Osteoblast (primary cell): ENCODE data around the gene TMPRSS11E. TPM values are rescaled to one million over a fixed set of nuclear protein-coding genes. Genes with fewer than 3 reads are reported as not detected.
"Not testable (repeated sequence)": the region's sequence is repeated elsewhere in the genome, so short reads cannot be mapped to it uniquely, and the experiment has no call there.

ENCODE experiments used
- DNase-seq: peaks from one replicate; pipeline ENCODE4 v3.0.0; 2011; ENCODE audit warnings: low spot score, mixed read lengths; ENCODE audit not compliant: insufficient read length; ENCODE audit errors: missing footprints
- H2AFZ ChIP-seq: 2 replicates; pipeline ENCODE4 v1.6.0; 2011; ENCODE audit warnings: mild to moderate bottlenecking, low read length
- H3K27ac ChIP-seq: 2 replicates; pipeline ENCODE4 v1.5.1; 2011; ENCODE audit warnings: mild to moderate bottlenecking, low read depth, low read length, moderate library complexity
- H3K27me3 ChIP-seq: 2 replicates; pipeline ENCODE4 v1.6.0; 2012; ENCODE audit warnings: mild to moderate bottlenecking, control low read depth, inconsistent platforms, low read length, moderate library complexity; ENCODE audit not compliant: insufficient read depth
- H3K36me3 ChIP-seq: 2 replicates; pipeline ENCODE4 v1.5.1; 2011; ENCODE audit warnings: mild to moderate bottlenecking, low read length, control low read depth, moderate library complexity; ENCODE audit not compliant: insufficient read depth
- H3K4me1 ChIP-seq: 2 replicates; pipeline ENCODE4 v1.5.1; 2011; ENCODE audit warnings: mild to moderate bottlenecking, low read length, control low read depth, moderate library complexity; ENCODE audit not compliant: insufficient read depth
- H3K4me2 ChIP-seq: 2 replicates; pipeline ENCODE4 v1.6.0; 2011; ENCODE audit warnings: mild to moderate bottlenecking, low read length; ENCODE audit not compliant: insufficient read depth
- H3K4me3 ChIP-seq: fragments of 200-600 bp; sonication (generic); 3 replicates; pipeline ENCODE4 v1.5.1; 2012; ENCODE audit warnings: mild to moderate bottlenecking, low read length, inconsistent platforms; ENCODE audit not compliant: insufficient read depth
- H3K79me2 ChIP-seq: 2 replicates; pipeline ENCODE4 v1.6.0; 2012; ENCODE audit warnings: mild to moderate bottlenecking, low read length, control low read depth, inconsistent platforms; ENCODE audit not compliant: insufficient read depth
- H3K9me3 ChIP-seq: 2 replicates; pipeline ENCODE4 v1.5.1; 2011; ENCODE audit warnings: low read depth, low read length, control low read depth
- H4K20me1 ChIP-seq: 2 replicates; pipeline ENCODE4 v1.6.0; 2012; ENCODE audit warnings: mild to moderate bottlenecking, low read length, control low read depth; ENCODE audit not compliant: insufficient read depth
- total RNA-seq: library from RNA; depleted of rRNA; stranded (reverse); fragments of >200 nt; gene quantifications from 2 replicates; pipeline ENCODE4 v1.2.3, GENCODE V29; 2012
- TF ChIP-seq, protein P1 (sequence below): IDR thresholded peaks from 2 replicates; pipeline ENCODE4 v1.5.1; 2011; ENCODE audit warnings: mild to moderate bottlenecking, low read depth, low read length, moderate library complexity; ENCODE audit errors: extremely low read depth

Gene TMPRSS11E
- total RNA-seq, 1 donor = not detected

DNA sequence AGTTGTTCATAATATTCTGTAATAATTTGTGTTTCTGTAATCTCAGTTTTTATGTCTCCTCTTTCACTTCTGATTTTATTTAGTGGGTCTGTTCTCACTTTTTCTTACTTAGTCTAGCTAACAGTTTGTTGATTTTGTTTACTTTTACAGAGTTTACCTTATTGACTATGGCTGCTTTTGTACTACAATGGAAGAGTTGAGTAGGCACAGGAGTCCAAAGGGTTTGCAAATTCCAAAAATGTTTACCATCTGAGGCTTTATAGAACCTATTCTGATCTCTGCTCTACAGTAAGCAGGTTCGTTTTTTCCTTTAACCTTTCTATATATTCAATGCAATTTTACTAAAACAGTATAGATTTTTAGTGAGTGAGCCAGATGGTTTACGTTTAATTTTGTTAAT lies 73.7 kb downstream of the TMPRSS11E start:
- no peak overlapping the region for H3K4me2 ChIP-seq
- H3K27me3 ChIP-seq = no peaks in the 10 kb centered on the region
- no peak overlapping the region for H2AFZ ChIP-seq
- no peaks in the 10 kb centered on the region for H3K79me2 ChIP-seq
- no peak overlapping the region for H3K27ac ChIP-seq
- H3K9me3 ChIP-seq = no peaks in the 10 kb centered on the region
- DNase-seq = no peak
- H3K36me3 ChIP-seq = no peaks in the 10 kb centered on the region
- TF ChIP-seq, protein P1, sequence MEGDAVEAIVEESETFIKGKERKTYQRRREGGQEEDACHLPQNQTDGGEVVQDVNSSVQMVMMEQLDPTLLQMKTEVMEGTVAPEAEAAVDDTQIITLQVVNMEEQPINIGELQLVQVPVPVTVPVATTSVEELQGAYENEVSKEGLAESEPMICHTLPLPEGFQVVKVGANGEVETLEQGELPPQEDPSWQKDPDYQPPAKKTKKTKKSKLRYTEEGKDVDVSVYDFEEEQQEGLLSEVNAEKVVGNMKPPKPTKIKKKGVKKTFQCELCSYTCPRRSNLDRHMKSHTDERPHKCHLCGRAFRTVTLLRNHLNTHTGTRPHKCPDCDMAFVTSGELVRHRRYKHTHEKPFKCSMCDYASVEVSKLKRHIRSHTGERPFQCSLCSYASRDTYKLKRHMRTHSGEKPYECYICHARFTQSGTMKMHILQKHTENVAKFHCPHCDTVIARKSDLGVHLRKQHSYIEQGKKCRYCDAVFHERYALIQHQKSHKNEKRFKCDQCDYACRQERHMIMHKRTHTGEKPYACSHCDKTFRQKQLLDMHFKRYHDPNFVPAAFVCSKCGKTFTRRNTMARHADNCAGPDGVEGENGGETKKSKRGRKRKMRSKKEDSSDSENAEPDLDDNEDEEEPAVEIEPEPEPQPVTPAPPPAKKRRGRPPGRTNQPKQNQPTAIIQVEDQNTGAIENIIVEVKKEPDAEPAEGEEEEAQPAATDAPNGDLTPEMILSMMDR = no peak
- H3K4me1 ChIP-seq = no peaks in the 10 kb centered on the region
- no peaks in the 10 kb centered on the region for H4K20me1 ChIP-seq
- no peak overlapping the region for H3K4me3 ChIP-seq

DNA sequence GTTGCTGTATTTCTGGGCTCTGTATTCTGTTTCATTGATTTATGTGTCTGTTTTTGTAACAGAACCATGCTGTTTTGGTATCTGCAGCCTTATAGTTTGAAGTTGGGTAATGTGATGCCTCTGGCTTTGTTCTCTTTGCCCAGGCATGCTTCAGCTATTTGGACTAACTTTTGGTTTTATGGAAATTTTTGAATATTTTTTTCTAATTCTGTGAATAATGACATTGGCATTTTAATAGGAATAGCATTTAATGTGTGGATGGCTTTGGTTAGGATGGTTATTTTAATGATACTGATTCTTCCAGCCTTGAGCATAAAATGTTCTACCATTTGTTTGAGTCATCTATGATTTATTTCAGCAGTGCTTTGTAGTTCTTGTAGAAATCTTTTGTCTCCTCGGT lies 75.0 kb downstream of the TMPRSS11E start:
- DNase-seq, H3K4me1 ChIP-seq, H3K4me2 ChIP-seq, H2AFZ ChIP-seq, H3K27me3 ChIP-seq, H3K9me3 ChIP-seq, H3K79me2 ChIP-seq, H3K36me3 ChIP-seq, H3K27ac ChIP-seq, H3K4me3 ChIP-seq, H4K20me1 ChIP-seq: not testable (repeated sequence)

DNA sequence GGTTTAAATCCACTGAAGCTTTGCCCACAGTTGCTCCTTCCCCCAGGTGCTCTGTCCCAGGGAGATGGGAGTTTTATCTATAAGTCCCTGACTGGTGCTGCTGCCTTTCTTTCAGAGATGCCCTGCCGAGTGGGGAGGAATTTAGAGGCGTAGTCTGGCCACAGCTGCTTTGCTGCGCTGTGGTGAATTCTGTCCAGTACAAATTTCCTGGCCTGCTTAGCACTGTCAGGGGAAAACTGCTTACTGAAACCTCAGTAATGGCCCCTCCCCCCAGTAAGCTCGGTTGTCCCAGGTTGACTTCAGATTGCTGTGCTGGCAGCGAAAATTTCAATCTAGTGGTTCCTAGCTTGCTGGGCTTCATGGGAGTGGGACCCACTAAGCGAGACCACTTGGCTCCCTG lies 88.7 kb downstream of the TMPRSS11E start:
- H3K36me3 ChIP-seq = no peaks in the 10 kb centered on the region
- DNase-seq = no peak
- H3K27me3 ChIP-seq = no peaks in the 10 kb centered on the region
- H3K4me2 ChIP-seq = no peak overlapping the region
- H3K27ac ChIP-seq = no peak overlapping the region
- TF ChIP-seq, protein P1 = no peak
- H3K79me2 ChIP-seq = no peaks in the 10 kb centered on the region
- no peak overlapping the region for H2AFZ ChIP-seq
- no peaks in the 10 kb centered on the region for H4K20me1 ChIP-seq
- no peaks in the 10 kb centered on the region for H3K4me1 ChIP-seq
- no peaks in the 10 kb centered on the region for H3K9me3 ChIP-seq
- no peak overlapping the region for H3K4me3 ChIP-seq

DNA sequence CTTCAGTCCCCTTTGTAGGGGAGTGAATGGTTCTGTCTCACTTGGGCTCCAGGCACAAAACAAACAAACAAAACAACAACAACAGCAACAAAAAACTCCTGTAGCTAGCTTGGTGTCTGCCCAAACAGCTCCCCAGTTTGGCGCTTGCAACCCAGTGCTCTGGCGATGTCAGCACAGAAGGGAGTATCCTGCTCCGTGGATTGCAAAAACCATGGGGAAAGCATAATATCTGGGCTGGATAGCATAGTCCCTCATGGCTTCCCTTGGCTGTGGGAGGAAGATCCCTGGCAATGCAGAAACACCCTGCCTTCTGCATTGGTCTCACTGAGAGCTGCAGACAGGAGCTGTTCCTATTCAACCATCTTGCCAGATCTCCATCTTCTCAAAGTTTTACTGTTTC lies 89.1 kb downstream of the TMPRSS11E start:
- H3K27me3 ChIP-seq = no peaks in the 10 kb centered on the region
- TF ChIP-seq, protein P1 = no peak
- H3K27ac ChIP-seq = no peak overlapping the region
- H3K79me2 ChIP-seq = no peaks in the 10 kb centered on the region
- H3K36me3 ChIP-seq = no peaks in the 10 kb centered on the region
- H4K20me1 ChIP-seq = no peaks in the 10 kb centered on the region
- no peak overlapping the region for H3K4me2 ChIP-seq
- H3K4me1 ChIP-seq = no peaks in the 10 kb centered on the region
- H3K4me3 ChIP-seq = no peak overlapping the region
- DNase-seq = no peak
- H3K9me3 ChIP-seq = no peaks in the 10 kb centered on the region
- H2AFZ ChIP-seq = no peak overlapping the region

DNA sequence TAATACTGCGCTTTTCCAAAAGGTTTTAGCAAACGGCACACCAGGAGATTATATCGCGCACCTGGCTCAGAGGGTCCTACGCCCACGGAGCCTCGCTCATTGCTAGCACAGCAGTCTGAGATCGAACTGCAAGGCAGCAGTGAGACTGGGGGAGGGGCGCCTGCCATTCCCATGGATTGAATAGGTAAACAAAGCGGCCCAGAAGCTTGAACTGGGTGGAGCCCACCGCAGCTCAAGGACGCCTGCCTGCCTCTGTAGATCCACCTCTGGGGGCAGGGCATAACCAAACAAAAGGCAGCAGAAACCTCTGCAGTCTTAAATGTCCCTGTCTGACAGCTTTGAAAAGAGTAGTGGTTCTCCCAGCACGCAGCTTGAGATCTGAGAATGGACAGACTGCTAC lies 95.5 kb downstream of the TMPRSS11E start:
- H3K27ac ChIP-seq, H3K4me1 ChIP-seq, DNase-seq, H3K27me3 ChIP-seq, H3K36me3 ChIP-seq, H3K79me2 ChIP-seq, H3K4me2 ChIP-seq, H3K4me3 ChIP-seq, H3K9me3 ChIP-seq, H4K20me1 ChIP-seq, H2AFZ ChIP-seq: not testable (repeated sequence)

Other genes with a start within 250 kb of the TMPRSS11E start
- not detected in 2 replicates for gene TMPRSS11B, start 201.8 kb upstream of the TMPRSS11E start, total RNA-seq
- gene YTHDC1, start 97.4 kb upstream of the TMPRSS11E start, total RNA-seq = 40.2 and 41.0 TPM in 2 replicates
- not detected in 2 replicates for gene UGT2B17, start 128.9 kb downstream of the TMPRSS11E start, total RNA-seq
- gene UGT2B15, start 223.2 kb downstream of the TMPRSS11E start, total RNA-seq = not detected in 2 replicates